SK-N-SH treated with all-trans-retinoic acid at 6 μM for 48 hours (cell line): ENCODE results near the gene FAM228A.

ENCODE experiments used
- ARNTL ChIP-seq: fragments of 450-650 bp; formaldehyde crosslinking; IDR thresholded peaks from 2 replicates; pipeline ENCODE4 v1.5.0; 2020; ENCODE audit warnings: low read depth, mild to moderate bottlenecking, moderate library complexity, borderline replicate concordance
- ESRRG ChIP-seq: fragments of 250-450 bp; sonication (Bioruptor Pico); IDR thresholded peaks from 2 replicates; pipeline ENCODE4 v1.6.1; 2021; ENCODE audit warnings: mild to moderate bottlenecking
- GLIS3 ChIP-seq: fragments of 250-450 bp; sonication (Bioruptor Pico); IDR thresholded peaks from 2 replicates; pipeline ENCODE4 v1.5.0; 2020; ENCODE audit warnings: mild to moderate bottlenecking, moderate library complexity
- OSR1 ChIP-seq: fragments of 250-450 bp; sonication (Bioruptor Pico); IDR thresholded peaks from 2 replicates; pipeline ENCODE4 v1.8.0; 2022; ENCODE audit warnings: moderate library complexity, mild to moderate bottlenecking, inconsistent platforms
- SNAI2 ChIP-seq: fragments of 250-450 bp; sonication (Bioruptor Pico); IDR thresholded peaks from 2 replicates; pipeline ENCODE4 v1.5.0; 2020; ENCODE audit warnings: mild to moderate bottlenecking, moderate library complexity
- TCF4 ChIP-seq: fragments of 250-450 bp; sonication (Bioruptor Pico); IDR thresholded peaks from 2 replicates; pipeline ENCODE4 v1.8.0; 2021; ENCODE audit warnings: mild to moderate bottlenecking, moderate library complexity, borderline replicate concordance
- ZC3H10 ChIP-seq: fragments of 250-450 bp; sonication (Bioruptor Pico); IDR thresholded peaks from 2 replicates; pipeline ENCODE4 v1.5.1; 2021; ENCODE audit warnings: mild to moderate bottlenecking, moderate library complexity
- ZFP30 ChIP-seq: fragments of 450-650 bp; formaldehyde crosslinking; IDR thresholded peaks from 2 replicates; pipeline ENCODE4 v1.5.0; 2022; ENCODE audit warnings: mild to moderate bottlenecking, moderate library complexity
- ZNF8 ChIP-seq: fragments of 450-650 bp; formaldehyde crosslinking; IDR thresholded peaks from 2 replicates; pipeline ENCODE4 v1.5.0; 2020; ENCODE audit warnings: mild to moderate bottlenecking, moderate library complexity
- TF ChIP-seq, protein P1 (sequence below): fragments of 250-450 bp; sonication (Bioruptor Pico); IDR thresholded peaks from 2 replicates; pipeline ENCODE4 v1.8.0; 2020; ENCODE audit warnings: mild to moderate bottlenecking, moderate library complexity, borderline replicate concordance
- TF ChIP-seq, protein P2 (sequence below): fragments of 250-450 bp; sonication (Bioruptor Pico); IDR thresholded peaks from 2 replicates; pipeline ENCODE4 v1.5.0; 2020; ENCODE audit warnings: mild to moderate bottlenecking, moderate library complexity
- TF ChIP-seq, protein P3 (sequence below): fragments of 250-450 bp; sonication (Bioruptor Pico); IDR thresholded peaks from 2 replicates; pipeline ENCODE4 v1.5.1; 2020; ENCODE audit warnings: low read depth, mild to moderate bottlenecking, moderate library complexity

DNA sequence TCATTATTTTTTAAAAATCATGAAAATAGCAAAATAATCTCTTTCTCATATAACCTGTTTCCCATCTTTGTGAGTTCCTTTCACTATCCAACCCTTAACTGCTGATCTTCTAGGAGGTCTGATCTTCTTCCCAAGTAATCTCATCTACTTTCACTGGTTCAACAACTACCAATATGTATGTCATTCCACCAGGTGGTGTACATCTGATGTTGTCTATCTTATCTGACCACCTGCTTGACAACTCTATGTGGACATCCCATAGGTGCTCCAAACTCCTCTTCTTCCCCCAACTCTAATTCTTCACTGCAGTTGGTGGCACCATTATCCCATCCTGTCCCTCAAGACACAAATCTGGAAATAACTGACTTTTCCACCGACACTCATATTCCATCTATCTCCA is 62.5 kb downstream of the FAM228A start:
- TF ChIP-seq, protein P1, sequence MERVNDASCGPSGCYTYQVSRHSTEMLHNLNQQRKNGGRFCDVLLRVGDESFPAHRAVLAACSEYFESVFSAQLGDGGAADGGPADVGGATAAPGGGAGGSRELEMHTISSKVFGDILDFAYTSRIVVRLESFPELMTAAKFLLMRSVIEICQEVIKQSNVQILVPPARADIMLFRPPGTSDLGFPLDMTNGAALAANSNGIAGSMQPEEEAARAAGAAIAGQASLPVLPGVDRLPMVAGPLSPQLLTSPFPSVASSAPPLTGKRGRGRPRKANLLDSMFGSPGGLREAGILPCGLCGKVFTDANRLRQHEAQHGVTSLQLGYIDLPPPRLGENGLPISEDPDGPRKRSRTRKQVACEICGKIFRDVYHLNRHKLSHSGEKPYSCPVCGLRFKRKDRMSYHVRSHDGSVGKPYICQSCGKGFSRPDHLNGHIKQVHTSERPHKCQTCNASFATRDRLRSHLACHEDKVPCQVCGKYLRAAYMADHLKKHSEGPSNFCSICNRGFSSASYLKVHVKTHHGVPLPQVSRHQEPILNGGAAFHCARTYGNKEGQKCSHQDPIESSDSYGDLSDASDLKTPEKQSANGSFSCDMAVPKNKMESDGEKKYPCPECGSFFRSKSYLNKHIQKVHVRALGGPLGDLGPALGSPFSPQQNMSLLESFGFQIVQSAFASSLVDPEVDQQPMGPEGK (CRISPR knock-in tag) = no peak
- TF ChIP-seq, protein P2, sequence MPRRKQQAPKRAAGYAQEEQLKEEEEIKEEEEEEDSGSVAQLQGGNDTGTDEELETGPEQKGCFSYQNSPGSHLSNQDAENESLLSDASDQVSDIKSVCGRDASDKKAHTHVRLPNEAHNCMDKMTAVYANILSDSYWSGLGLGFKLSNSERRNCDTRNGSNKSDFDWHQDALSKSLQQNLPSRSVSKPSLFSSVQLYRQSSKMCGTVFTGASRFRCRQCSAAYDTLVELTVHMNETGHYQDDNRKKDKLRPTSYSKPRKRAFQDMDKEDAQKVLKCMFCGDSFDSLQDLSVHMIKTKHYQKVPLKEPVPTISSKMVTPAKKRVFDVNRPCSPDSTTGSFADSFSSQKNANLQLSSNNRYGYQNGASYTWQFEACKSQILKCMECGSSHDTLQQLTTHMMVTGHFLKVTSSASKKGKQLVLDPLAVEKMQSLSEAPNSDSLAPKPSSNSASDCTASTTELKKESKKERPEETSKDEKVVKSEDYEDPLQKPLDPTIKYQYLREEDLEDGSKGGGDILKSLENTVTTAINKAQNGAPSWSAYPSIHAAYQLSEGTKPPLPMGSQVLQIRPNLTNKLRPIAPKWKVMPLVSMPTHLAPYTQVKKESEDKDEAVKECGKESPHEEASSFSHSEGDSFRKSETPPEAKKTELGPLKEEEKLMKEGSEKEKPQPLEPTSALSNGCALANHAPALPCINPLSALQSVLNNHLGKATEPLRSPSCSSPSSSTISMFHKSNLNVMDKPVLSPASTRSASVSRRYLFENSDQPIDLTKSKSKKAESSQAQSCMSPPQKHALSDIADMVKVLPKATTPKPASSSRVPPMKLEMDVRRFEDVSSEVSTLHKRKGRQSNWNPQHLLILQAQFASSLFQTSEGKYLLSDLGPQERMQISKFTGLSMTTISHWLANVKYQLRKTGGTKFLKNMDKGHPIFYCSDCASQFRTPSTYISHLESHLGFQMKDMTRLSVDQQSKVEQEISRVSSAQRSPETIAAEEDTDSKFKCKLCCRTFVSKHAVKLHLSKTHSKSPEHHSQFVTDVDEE (CRISPR knock-in tag) = no peak
- TF ChIP-seq ZNF8 (CRISPR knock-in tag) = no peak
- no peak for TF ChIP-seq ARNTL (CRISPR knock-in tag)
- no peak for TF ChIP-seq ZC3H10 (CRISPR knock-in tag)
- TF ChIP-seq, protein P3, sequence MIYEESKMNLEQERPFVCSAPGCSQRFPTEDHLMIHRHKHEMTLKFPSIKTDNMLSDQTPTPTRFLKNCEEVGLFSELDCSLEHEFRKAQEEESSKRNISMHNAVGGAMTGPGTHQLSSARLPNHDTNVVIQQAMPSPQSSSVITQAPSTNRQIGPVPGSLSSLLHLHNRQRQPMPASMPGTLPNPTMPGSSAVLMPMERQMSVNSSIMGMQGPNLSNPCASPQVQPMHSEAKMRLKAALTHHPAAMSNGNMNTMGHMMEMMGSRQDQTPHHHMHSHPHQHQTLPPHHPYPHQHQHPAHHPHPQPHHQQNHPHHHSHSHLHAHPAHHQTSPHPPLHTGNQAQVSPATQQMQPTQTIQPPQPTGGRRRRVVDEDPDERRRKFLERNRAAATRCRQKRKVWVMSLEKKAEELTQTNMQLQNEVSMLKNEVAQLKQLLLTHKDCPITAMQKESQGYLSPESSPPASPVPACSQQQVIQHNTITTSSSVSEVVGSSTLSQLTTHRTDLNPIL (CRISPR knock-in tag) = no peak
- TF ChIP-seq TCF4 (CRISPR knock-in tag) = no peak
- TF ChIP-seq ESRRG (CRISPR knock-in tag) = no peak
- no peak for TF ChIP-seq ZFP30 (CRISPR knock-in tag)
- no peak for TF ChIP-seq GLIS3 (CRISPR knock-in tag)
- no peak for TF ChIP-seq SNAI2
- TF ChIP-seq OSR1 (CRISPR knock-in tag) = no peak
